GM18526 (cell line): ENCODE measurements around the gene CLIC5.

Experiments
- POLR2A ChIP-seq: IDR thresholded peaks from 3 replicates; pipeline ENCODE4 v1.6.1; 2011; ENCODE audit not compliant: insufficient read length; ENCODE audit errors: extremely low read depth

The CLIC5 gene

DNA sequence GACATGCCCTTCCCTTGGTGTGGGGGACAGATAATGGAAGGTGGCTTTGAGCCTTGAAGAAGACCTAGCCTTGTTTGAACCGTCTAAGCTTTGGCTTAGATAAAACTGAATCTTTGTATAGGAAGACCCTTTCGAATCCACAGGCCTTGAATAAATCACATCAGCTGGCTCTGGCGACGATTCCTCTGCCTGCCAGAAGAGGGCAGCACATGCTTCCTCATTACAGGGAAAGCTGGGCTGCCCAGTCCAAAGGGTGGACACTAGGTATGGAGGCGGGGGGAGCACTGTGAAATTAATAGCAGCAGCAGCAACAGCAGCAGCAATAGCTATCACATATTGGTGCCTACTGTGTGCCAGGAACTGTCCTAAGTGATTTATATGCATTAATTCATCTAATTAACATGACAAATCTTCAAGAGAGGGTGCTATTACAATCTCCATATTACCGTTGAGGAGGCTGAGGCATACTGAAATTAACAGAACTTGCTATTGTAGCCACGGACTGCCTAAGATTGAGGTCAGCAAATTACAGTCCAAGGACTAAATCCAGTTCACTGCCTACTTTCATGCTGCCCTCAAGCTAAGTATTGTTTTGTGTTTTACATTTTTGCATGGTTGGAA is 85.1 kb downstream of the CLIC5 start:
- no peak for TF ChIP-seq POLR2A

DNA sequence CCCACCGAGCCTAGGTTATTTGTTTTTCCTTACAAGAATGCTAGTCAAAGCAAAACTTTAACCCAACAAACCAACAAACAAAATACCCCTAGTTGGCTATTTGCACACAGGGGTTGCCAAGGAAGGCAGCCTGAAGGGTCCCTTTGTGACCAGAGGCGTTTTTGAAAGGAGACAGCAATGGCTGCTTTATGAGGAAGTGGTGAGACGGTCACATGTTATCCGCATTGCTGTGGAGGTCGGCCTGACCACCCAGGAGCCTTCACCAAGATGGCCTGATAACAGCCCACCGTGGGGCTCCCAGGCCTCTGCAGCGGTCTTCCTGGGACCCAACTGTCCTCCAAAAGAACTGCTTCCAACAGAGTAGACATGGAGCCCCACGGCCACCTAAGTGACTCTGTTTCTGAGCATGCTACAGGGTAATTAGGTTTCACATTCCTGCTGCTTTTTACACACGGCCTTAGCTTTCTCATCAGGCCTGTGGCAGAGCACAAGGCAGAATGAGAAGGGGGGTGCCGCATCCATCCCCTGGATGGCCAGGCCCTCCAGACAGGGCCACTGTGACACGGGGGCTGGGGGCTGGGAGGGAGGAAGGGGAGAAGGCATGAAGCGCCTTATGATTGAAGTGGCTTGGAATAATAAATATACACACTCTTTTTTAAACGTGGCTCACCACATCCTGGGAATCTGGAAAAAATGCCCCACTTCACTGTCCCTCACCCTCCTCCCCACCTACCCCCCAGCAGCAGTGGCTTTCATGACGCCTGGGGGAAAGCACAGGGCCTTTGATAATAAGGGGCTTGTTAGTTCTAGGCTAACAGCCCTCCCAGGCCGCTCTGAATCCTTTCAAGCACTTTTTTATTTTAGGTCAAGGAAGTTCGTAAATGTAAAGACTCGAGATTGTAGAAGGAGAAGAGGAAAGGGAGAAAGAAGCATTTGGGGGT is 86.0 kb downstream of the CLIC5 start:
- TF ChIP-seq POLR2A: no peak

DNA sequence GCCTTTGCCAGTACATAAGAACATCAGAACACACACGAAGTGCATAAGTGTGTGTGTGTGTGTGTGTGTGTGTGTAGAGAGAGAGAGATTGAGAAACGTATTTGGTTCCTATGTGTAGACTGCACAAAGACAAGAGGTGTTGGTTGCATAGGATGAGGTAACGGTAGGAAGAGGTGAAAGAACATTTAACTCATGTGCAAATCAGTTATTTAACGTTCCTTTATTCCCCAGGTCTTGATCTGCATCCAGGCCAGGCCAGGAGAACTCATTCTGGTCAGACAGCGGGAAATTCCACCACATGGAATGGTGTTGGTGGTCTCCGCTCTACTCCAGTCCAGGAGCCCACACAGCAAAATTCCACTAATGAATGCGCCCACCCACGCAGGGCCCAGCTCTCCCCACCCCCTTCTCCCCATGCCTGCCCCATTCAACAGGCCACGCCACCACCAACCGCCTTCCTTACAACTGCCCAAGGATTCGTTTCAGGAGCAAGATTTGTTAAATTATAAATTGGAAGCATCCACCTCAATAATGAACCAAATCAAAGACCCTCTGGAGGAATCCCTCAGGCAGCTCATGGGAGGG is 86.8 kb downstream of the CLIC5 start:
- no peak for TF ChIP-seq POLR2A

DNA sequence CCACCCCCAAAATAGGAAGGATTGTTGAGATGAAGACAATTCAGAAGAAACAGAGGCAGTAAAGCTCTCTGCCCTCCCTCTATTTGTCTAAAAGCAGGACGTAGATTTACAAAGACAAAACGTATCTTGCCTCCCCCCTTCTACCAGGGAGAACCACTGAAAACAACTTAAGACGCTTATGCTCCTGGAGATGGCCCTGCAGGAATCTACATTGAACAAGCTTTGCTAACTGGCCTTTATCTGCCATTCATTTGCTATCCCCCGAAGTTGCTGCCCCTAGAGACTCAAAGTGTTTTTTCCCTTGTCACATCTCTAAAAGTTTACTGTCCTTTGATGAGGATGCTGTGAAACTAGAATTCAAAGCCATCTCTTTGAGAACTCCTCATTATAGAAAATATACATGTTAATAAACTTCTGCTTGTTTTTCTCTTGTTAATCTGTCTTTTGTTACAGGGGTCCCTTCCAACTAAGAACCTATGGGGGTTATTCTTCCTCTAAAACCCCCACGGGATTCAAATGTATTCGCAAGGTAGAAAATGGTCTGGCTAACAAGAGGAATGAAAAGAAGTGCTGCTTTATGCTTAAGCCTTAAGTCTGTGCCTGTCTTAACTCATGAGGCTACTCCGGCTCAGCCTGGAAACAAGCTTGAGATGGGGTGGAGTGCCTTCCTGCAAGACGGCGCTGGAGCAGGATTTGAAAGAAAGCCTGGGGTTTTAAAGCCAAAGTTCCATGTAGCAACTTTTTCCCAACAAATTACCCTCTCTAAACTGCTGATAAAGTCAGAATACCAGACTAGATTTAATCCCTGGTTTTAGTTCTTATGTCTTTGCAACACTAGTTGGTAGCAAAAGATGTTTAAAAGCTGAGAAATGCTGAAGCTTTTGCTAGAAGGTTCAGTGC is 88.0 kb downstream of the CLIC5 start:
- no peak for TF ChIP-seq POLR2A

DNA sequence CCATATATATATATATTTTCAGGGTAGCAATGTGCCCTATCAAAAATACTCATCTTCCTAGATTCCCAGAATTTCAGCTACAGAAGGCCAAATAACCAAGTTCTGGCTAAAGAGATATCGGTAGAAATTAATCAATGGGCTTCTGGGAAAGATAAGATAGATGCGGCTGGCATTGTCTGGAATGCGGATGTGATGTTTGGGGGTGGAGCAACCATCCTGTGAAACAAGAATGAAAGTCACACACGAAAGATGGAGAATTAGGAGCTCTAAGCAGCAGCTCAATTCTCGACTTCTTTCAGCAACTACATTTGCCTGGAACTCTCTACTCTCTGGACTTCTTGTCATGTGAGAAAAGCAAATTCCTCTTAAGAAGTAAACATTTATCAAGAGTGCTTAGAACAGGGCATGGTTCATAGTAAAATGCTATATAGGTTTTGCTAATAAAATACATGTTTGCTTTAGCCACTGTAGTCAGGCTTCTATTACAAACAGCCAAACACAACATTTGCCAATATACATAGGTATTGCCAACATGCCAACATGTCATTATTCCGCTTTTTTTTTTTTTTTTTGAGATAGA is 90.8 kb downstream of the CLIC5 start:
- TF ChIP-seq POLR2A: no peak

DNA sequence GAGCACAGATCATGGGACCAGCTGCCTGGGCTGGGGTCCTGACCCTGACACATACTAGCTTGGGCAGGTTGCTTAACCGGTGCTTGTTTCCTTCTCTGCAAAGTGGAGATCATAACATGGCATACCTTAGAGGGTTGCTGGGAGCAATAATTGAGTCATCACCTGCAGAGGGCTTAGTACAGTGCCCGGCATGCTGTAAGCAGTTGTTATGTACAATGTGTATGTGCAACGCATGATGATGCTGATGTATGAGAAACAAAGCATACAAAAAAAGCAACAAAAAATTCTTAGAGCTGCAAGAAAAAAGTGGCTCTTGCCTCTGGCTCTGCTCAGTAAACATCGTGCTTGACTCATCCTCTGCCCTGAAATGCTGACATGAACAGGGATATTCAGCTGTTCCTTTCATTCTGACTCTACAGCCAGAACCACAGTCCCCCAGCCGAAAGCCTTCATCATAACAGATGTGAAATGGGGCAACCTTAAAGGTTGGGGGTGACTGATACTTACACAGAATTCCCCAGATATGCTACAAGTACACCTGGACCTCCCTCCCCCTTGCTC is 91.7 kb downstream of the CLIC5 start:
- no peak for TF ChIP-seq POLR2A

DNA sequence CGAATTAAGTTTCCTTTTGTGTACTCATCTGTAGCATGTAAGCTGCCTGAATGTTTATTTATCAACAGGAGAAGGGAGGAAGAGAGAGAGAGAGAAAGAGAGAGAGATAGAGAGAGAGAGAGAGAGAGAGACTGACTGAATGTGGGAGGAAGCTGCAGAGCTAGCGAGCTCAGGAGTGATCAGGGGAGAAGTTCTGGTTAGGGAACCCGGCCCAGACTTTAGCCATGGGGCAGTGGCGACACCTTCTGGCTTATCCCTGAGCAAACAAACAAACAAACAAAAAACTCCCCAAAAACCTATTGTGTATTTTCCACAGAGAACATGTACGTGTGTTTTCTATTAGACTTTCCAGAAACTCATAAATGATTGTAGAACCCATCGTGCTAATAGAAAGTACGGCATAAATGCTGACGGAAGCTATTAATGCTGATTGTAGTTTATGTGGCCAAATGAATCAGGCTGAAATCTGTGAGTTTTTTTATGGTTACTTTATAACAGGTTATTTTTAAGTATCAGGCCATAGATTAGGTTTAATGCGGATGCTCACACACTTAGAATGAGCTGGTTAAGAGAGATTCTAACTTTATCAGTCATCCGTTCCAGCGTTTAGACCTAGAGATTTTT is 92.8 kb downstream of the CLIC5 start:
- no peak for TF ChIP-seq POLR2A

DNA sequence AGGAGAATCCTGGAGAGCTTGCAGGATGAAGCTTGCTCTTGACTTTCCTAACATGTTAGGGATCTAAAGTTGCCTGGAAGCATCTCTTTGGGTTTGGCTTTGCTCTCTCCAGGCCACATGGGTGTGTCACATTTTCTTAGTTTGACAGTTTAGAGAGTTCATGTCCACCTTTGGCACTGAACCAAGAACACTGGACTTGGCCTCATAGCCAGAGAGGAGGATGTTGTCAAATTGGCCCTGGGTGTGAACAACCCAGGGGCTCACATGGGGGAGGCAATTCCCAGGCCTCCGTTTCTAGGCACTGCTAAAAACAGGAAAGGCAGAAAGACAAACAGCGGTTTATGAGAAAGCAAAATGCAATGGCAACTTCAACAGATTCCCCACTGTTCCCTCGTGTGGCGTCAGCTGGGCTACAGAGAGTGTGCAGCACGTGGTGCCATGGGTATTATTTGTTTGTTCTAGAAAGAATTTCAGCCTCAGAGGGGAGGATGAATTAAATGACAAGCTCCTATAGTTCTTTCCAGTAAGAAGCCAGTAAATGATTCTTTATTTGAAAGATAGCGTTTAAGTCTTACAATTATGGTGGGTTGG is 93.9 kb downstream of the CLIC5 start:
- no peak for TF ChIP-seq POLR2A

DNA sequence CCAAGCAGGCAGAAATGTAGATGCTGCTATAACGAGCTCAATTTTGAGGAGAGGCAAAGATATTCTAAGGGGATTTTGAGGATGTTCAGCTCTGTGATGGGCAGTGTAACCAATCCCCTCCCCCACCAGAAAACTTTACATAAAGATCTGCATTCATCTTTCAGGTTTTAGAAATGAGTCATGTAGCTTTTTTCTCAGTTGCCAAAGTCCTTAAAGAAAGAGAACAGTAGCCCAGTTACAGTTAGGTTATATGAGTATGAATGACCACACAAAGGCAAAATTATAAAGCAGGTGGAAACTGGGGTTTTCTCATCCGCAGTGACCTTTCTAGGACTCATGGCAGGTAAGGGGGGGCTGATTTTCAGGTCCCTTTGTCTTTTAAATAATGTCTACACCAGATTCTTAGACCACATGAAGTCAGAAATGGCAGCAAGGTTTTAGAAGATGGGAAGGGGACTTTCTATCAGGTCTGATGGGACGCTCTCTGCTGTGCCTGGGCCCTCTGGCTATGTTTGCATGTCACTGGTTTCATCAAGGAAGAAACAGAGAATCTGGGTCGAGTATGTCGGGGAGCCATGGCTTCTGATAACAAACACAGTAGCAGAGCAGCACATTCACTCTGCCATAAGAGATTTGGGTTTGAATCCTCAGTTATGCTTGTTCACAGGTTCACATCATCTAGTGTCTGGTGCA is 94.7 kb downstream of the CLIC5 start:
- TF ChIP-seq POLR2A: no peak

DNA sequence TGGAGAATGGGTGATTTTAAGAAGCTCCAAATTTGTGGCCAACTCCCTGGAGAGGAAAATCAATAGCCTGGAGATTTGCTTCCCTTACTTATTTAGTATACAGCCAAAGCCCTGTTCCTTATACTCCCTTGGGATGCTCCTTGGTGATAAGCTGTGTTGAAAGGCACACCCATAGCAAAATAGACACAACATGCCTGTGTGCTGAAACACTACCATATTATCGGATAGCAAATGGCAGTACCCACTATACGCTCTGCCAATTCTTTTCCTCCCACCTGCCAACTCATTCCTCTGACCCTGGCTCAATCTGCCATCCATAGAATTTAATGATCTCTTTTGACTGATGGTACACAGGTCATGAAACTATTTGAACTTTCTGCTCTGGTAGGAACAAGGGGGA is 98.2 kb downstream of the CLIC5 start:
- TF ChIP-seq POLR2A: no peak

DNA sequence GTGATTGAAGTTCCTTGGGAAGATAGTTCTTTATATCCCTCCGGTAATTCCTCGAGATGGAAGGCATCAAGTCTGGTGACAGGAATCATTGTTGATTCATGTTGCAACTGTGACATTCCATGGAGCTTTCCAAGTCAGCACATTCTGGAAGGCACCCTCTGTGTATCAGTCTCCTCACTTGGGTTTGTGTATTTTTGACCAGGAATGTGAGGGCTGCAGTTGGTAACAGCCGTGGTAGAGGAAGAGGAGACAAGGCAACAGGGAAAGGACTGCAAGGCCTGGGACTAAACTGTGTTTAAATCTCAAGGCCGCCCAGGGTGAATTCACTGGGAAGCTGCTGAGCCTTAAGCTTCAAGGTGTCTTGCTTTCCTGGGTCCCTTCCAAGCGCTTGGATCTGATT is 99.0 kb downstream of the CLIC5 start:
- TF ChIP-seq POLR2A: no peak

DNA sequence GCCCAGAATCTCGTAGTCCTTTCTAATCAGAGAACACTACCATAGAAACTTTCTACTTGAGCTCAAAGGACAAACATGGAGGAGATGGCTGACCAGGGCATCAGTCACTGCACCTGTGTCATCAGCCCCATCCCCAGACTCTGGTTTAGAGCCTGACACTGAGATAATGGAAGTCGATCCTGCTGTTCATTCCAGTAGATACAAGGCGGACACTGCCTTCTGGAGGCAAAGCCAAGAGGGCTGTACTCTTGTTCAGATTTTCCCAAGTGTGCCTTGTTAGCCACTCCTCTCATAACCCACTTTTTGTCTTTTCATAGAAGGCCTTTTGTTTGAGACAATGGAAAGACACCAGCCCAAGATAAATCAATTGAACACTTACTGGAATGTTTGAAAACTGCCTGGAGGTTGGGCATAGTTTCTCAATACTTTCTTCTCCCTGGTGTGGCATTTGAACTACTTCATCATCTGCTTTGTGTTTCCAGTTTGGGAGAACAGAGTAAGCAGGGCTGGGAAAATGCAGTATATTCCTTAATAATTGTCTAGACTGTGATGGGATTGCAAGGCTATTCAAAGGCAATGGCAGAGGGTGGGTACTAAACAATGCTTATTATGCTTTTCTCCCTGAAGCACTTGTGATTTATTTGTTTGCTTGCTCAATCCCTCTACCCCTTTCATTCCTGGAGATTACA is 99.7 kb downstream of the CLIC5 start:
- TF ChIP-seq POLR2A: no peak

DNA sequence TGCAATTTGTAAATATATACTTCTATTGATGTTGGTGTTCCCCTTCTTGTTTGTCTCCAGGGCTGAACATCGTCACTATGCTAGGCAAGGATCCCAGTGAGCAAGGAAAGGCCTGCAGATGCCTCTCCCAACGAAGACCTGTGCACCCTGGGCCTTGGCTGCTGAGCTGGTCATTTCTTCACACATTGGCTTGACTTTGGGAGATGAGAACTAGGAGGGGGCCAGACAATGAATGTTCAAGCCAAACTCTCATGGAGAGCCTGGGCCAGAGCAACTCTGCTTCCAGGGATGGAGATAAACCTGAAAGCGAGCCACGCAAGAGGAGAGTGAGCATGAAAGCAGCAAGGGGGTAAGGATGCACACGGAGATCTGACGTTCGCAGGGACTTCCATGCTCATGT is 104.0 kb downstream of the CLIC5 start:
- TF ChIP-seq POLR2A: no peak
